ENCODE measurements around the gene LHFPL2. TPM values are rescaled to one million over a fixed set of nuclear protein-coding genes. Genes with fewer than 3 reads are reported as not detected.

Gene LHFPL2
- polyA plus RNA-seq, 3 donors = 3.7 to 11.6 (median 7.3) TPM

GRCh38 chr5:78518365-78519197 is 130.0 kb downstream of the LHFPL2 start:
- Histone ChIP-seq H3K4me3 (replicated peaks in 1 of 3; ENCODE audit: low read depth in 2 of 3, low read length in 3 of 3) (no peak overlapping the region), H3K27me3 (ENCODE audit: control insufficient read depth in 2 of 2, insufficient read depth in 2 of 2, low read length in 2 of 2) (no peaks in the 10 kb centered on the region), H3K4me2 (replicated peaks; ENCODE audit: extremely low read depth, low read length, poor library complexity, severe bottlenecking) (no peak overlapping the region), H4K20me1 (ENCODE audit: insufficient read depth, low read length) (no peaks in the 10 kb centered on the region), H3K9ac (ENCODE audit: insufficient read depth, low read length, poor library complexity, severe bottlenecking) (no peak overlapping the region), H3K36me3 (replicated peaks in 1 of 2; ENCODE audit: control insufficient read depth in 1 of 2, insufficient read depth in 2 of 2, low read length in 2 of 2) (no peaks in the 10 kb centered on the region), H3K4me1 (ENCODE audit: control insufficient read depth in 1 of 2, insufficient read depth in 2 of 2, low read length in 2 of 2) (no peaks in the 10 kb centered on the region), H3K27ac (ENCODE audit: low read depth in 1 of 2, low read length in 2 of 2) (no peak overlapping the region), H3K79me2 (ENCODE audit: insufficient read depth, low read length) (no peaks in the 10 kb centered on the region), H3K9me3 (replicated peaks in 1 of 2; ENCODE audit: control insufficient read depth in 1 of 2, insufficient read depth in 1 of 2, low read length in 2 of 2) (no peaks in the 10 kb centered on the region), H2AFZ (ENCODE audit: insufficient read depth, low read depth, low read length, poor library complexity, severe bottlenecking) (no peak overlapping the region)
- no peak for DNase-seq
- Mint-ChIP-seq H3K27me3 (ENCODE audit: low read depth in 3 of 3) (peaks cover 0 to 3% (median 2%) of the 10 kb centered on the region in 3 donors), H3K27ac (no peak overlapping the region), H3K36me3 (peaks cover 18 to 31% of the 10 kb centered on the region in 2 donors), H3K4me3 (no peak overlapping the region), H3K9me3 (peaks cover 0 to 6% (median 0%) of the 10 kb centered on the region in 7 donors), H3K4me1 (peaks cover 2% of the 10 kb centered on the region)
- no peak for TF ChIP-seq CTCF (IDR thresholded peaks at IDR 0.05)
- WGBS (ENCODE audit: insufficient coverage) = 92% methylated on average over 5 of the region's 14 CpGs
- intact Hi-C loops (cut with micrococcal nuclease) = no loop called here

DNA sequence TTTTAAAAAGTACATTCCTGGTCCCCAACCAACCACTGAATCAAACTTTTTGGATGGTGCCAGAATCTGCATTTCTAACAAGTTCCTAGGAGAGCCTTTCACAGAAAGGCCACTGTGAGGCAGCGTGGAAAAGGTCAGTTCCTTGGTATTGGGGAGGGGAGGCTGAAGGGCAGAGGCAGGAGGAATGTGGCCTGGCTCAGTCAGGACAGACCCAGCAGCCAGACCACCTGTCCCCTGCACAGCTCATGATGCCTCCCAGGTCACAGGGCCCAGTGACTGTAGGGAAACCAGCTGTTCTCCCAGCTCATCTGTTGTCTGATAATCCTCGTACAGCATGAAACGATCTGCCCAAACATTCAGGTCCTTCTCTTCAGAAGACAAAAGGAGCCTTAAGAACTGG is 132.9 kb downstream of the LHFPL2 start:
- TF ChIP-seq CTCF (IDR thresholded peaks at IDR 0.05) = no peak
- Histone ChIP-seq H3K27me3 (ENCODE audit: control insufficient read depth in 2 of 2, insufficient read depth in 2 of 2, low read length in 2 of 2) (no peaks in the 10 kb centered on the region), H3K27ac (ENCODE audit: low read depth in 1 of 2, low read length in 2 of 2) (no peak overlapping the region), H3K4me2 (replicated peaks; ENCODE audit: extremely low read depth, low read length, poor library complexity, severe bottlenecking) (no peak overlapping the region), H3K79me2 (ENCODE audit: insufficient read depth, low read length) (no peaks in the 10 kb centered on the region), H2AFZ (ENCODE audit: insufficient read depth, low read depth, low read length, poor library complexity, severe bottlenecking) (no peak overlapping the region), H3K4me1 (ENCODE audit: control insufficient read depth in 1 of 2, insufficient read depth in 2 of 2, low read length in 2 of 2) (peaks cover 25 to 27% of the 10 kb centered on the region in 2 donors), H3K9me3 (replicated peaks in 1 of 2; ENCODE audit: control insufficient read depth in 1 of 2, insufficient read depth in 1 of 2, low read length in 2 of 2) (no peaks in the 10 kb centered on the region), H4K20me1 (ENCODE audit: insufficient read depth, low read length) (no peaks in the 10 kb centered on the region), H3K9ac (ENCODE audit: insufficient read depth, low read length, poor library complexity, severe bottlenecking) (no peak overlapping the region), H3K4me3 (replicated peaks in 1 of 3; ENCODE audit: low read depth in 2 of 3, low read length in 3 of 3) (no peak overlapping the region), H3K36me3 (replicated peaks in 1 of 2; ENCODE audit: control insufficient read depth in 1 of 2, insufficient read depth in 2 of 2, low read length in 2 of 2) (no peaks in the 10 kb centered on the region)
- intact Hi-C loops (cut with micrococcal nuclease) = no loop called here
- peaks cover 11 to 29% of the 10 kb centered on the region in 2 donors for H3K36me3 Mint-ChIP-seq
- H3K27ac Mint-ChIP-seq = no peak overlapping the region
- WGBS (ENCODE audit: insufficient coverage) = 93% methylated on average over 3 of the region's 3 CpGs
- peaks cover 0 to 10% (median 4%) of the 10 kb centered on the region in 7 donors for H3K9me3 Mint-ChIP-seq
- no peak for DNase-seq
- peaks cover 30% of the 10 kb centered on the region for H3K4me1 Mint-ChIP-seq
- no peak overlapping the region for H3K4me3 Mint-ChIP-seq
- peaks cover 0 to 2% (median 2%) of the 10 kb centered on the region in 3 donors for H3K27me3 Mint-ChIP-seq (ENCODE audit: low read depth in 3 of 3)

All from CD14-positive monocyte (primary cell).